Effector memory CD8-positive, alpha-beta T cell (primary cell): ENCODE measurements around the gene PCDHB3.
A peak's percentile ranks its signal among the peaks of the same experiment; 100 is the strongest.
"Not testable (repeated sequence)": the region's sequence is repeated elsewhere in the genome, so short reads cannot be mapped to it uniquely, and the experiment has no call there.

Source experiments
- ATAC-seq: fragments of 150-1000 bp; cut with Tn5 transposase; replicated peaks from 2 replicates; pipeline ENCODE4 v1.10.0; 2021; ENCODE audit warnings: mild to moderate bottlenecking, moderate library complexity
- DNase-seq, 3 experiments: peaks; one replicate each; pipeline ENCODE4 v3.0.0; 2021
- H3K27ac Mint-ChIP-seq, 2 donors: one replicate each; pipeline ENCODE4 v1.8.0; 2022; ENCODE audit warnings: mild to moderate bottlenecking in 2 of 2, mixed read lengths in 2 of 2, moderate library complexity in 2 of 2
- H3K27me3 Mint-ChIP-seq, 2 donors: one replicate each; pipeline ENCODE4 v1.8.0; 2022; ENCODE audit warnings: mixed read lengths in 2 of 2
- H3K36me3 Mint-ChIP-seq: one replicate; pipeline ENCODE4 v1.8.0; 2022; ENCODE audit warnings: mild to moderate bottlenecking, moderate library complexity, mixed read lengths; ENCODE audit not compliant: insufficient read depth
- H3K4me1 Mint-ChIP-seq, 2 donors: one replicate each; pipeline ENCODE4 v1.8.0; 2022; ENCODE audit warnings: low read depth in 2 of 2, mixed read lengths in 2 of 2
- H3K4me3 Mint-ChIP-seq, 2 donors: one replicate each; pipeline ENCODE4 v1.8.0; 2022; ENCODE audit warnings: mild to moderate bottlenecking in 2 of 2, mixed read lengths in 2 of 2, moderate library complexity in 2 of 2
- H3K9me3 Mint-ChIP-seq, 2 donors: one replicate each; pipeline ENCODE4 v1.8.0; 2022; ENCODE audit warnings: mixed read lengths in 2 of 2
- total RNA-seq, 9 experiments: gene quantifications; one replicate each; lab custom pipeline; 2026; lab: John Stamatoyannopoulos, UW

PCDHB3 gene
- 0 to 0.11 (median 0) reads per million in 9 experiments for total RNA-seq

DNA sequence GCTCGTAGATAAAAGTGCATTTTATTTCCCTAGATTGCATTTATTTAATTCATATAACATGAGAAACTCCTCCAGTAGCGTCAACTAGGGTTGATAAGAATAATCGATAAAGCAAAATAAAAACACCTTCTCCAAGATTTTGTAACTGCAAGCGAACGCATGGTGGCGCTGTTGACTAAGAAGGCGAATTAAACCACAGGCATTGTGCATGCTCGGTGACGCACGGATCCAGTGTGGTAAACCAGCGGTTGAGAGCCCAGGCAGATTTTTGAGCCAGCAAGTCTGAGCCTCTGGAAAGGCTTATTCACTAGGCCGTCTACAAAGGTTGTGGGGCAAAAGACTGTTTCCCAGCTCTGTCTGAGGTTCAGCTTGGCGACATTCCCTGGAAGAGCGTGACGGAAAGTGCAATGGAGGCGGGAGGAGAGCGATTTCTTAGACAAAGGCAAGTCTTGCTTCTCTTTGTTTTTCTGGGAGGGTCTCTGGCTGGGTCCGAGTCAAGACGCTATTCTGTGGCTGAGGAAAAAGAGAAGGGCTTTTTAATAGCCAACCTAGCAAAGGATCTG lies at the start of gene PCDHB3:
Gene PCDHB3, plus strand, starts transcription at position 231 of the 563 bp plus-strand sequence. Its CDS starts 177 bp downstream, at position 408.
- Mint-ChIP-seq H3K27ac (no peak within 1 kb of the TSS), H3K36me3 (no peaks in the 10 kb centered on the region), H3K4me3 (no peak within 1 kb of the TSS), H3K27me3 (peaks cover 17 to 18% of the 10 kb centered on the region in 2 donors), H3K9me3 (peaks cover 5 to 6% of the 10 kb centered on the region in 2 donors), H3K4me1 (peaks cover 0 to 1% of the 10 kb centered on the region in 2 donors)
- ATAC-seq, result no peak
- DNase-seq, result no peak

DNA sequence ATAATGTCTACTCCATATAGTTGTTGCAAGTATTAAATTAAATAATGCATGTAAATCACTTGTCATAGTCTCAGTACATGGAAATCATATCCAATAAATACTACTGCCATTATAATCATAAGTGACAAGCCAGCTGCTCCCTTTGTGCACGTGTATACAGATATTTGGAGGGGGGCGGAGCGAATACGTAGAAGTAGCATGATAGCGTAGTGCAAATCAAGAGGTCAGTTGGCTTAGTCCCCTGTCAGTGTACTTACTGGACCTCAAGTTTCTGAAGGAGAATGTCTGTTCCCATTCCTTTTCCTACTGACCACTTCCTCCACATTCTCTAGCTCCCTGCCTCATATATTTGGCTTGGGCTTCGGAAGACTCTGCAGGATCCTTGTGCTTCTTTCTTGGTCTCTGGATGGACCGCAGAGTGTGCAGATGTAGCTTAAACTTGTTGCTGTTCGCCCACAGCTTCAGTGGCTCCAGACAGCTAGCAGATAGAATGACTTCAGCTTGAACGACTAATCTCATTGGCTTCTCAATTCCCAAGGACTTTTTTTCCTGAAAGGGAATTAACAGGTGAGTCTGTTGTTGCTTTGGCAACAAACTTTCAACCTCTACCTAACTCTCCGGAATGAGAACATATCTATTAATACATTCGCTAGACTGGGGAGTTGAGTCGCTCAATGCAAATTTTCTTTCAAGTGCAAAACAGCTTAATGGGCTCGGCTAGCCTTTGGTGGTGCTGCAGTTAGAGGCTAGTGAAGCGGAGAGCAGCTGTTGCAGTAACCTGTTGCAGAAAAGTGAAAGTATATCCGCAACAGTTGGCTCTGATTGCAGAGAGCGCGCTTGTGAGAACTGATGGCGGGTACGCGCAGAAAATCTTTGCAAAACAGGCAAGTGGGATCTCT lies 49.4 kb upstream of the PCDHB3 start, which contains the start of gene PCDHB1:
Gene PCDHB1, plus strand, starts transcription at position 753 of the 899 bp plus-strand sequence. Its CDS starts 97 bp downstream, at position 850.
- no peak within 1 kb of the TSS for H3K27ac Mint-ChIP-seq
- H3K4me3 Mint-ChIP-seq, result peak within 1 kb of the TSS; percentile 52
- ATAC-seq (no peak), DNase-seq (no peak)
- H3K9me3 Mint-ChIP-seq, result peaks cover 0 to 9% of the 10 kb centered on the region in 2 donors
- H3K4me1 Mint-ChIP-seq, result peaks cover 0 to 4% of the 10 kb centered on the region in 2 donors
- peaks cover 3% of the 10 kb centered on the region for H3K36me3 Mint-ChIP-seq
- peaks cover 30 to 42% of the 10 kb centered on the region in 2 donors for H3K27me3 Mint-ChIP-seq

DNA sequence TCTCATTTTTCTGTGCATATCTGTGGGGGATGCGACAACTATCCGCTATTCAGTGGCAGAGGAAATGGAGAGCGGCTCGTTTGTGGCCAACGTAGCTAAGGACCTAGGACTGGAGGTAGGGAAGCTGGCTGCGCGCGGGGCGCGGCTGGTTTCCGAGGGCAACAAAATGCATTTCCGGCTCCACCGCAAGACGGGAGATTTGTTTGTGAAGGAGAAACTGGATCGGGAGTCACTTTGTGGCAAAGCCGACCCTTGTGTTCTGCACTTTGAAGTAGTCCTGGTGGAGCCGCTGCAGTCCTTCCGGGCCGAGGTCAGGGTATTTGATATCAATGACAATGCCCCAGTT lies 48.8 kb upstream of the PCDHB3 start:
- H3K27ac Mint-ChIP-seq, result no peak overlapping the region
- H3K36me3 Mint-ChIP-seq, result no peaks in the 10 kb centered on the region
- peaks cover 30 to 42% of the 10 kb centered on the region in 2 donors for H3K27me3 Mint-ChIP-seq
- H3K4me1 Mint-ChIP-seq, result peaks cover 0 to 4% of the 10 kb centered on the region in 2 donors
- DNase-seq (no peak), ATAC-seq (no peak)
- H3K9me3 Mint-ChIP-seq, result peaks cover 0 to 9% of the 10 kb centered on the region in 2 donors
- peak overlapping the region; percentile 52 for H3K4me3 Mint-ChIP-seq

DNA sequence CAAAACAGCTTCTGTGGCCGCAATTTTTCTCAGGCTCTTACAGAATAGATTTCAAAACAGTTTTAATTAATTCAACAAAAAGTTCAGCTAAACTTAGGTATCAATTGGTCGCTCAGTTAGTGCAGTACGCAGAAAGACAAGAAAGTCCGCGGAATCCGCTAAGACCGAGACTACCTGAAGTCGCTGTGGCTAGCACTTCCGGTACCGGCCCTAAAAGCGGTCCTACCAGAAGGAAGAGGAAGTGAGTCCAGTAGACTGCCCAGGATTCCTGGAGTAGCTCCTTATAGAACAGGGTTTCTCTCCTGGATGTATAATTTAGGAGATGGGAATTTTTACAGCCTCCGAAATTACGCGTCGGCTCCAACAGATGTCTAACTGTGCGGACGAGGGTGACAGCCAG lies 22.4 kb upstream of the PCDHB3 start:
- Mint-ChIP-seq H3K36me3 (no peaks in the 10 kb centered on the region), H3K9me3 (no peaks in the 10 kb centered on the region), H3K4me3 (no peak overlapping the region), H3K4me1 (no peaks in the 10 kb centered on the region), H3K27ac (no peak overlapping the region), H3K27me3 (no peaks in the 10 kb centered on the region)
- DNase-seq, result no peak
- no peak for ATAC-seq

DNA sequence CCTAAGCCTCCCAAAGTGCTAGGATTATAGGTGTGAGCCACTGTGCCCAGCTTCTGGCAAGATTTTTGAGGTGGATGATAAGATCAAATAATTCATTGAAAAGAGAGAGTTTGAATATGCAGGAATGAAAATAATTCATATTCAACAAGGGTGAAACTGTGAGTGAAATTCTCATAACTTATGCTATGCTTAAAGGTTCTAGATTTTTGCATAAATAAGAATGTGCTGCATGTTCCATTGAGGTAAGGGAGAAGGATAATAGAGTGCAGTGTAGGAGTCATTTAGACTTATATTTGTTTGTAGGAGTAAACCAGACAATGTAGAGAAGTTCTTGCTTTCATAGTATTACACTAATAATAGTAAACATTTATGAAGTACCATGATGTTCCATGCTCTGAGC lies 18.0 kb upstream of the PCDHB3 start:
- ATAC-seq, result no peak
- H3K27me3 Mint-ChIP-seq, result peaks cover 11 to 16% of the 10 kb centered on the region in 2 donors
- no peaks in the 10 kb centered on the region for H3K9me3 Mint-ChIP-seq
- H3K4me3 Mint-ChIP-seq, result no peak overlapping the region
- H3K4me1 Mint-ChIP-seq, result peaks cover 0 to 4% of the 10 kb centered on the region in 2 donors
- no peaks in the 10 kb centered on the region for H3K36me3 Mint-ChIP-seq
- DNase-seq, result no peak
- no peak overlapping the region for H3K27ac Mint-ChIP-seq

DNA sequence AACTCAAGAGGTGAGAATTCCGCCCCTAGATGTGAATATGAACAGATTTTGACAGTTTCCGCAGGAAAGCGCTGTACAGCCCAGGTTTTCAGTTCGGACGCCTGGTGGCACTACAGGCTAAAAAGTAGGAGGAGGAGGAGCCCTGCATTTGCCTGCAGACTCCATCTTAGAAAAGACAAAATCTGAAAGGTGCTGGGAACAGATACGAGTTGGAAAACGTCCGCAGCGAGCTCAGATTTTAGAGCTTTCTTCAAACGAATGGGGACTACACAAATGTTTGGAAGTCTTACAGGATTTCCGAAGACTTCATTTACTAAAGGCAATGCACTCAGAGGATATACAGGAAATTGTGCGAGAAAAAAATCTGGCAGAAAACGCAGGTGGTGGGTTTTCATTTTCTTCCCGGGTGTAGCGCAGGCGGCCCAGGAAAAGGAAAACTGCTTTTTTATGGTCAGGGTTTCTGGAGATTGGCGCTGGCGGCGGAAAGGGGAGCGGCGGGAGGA lies 15.7 kb upstream of the PCDHB3 start:
- Mint-ChIP-seq H3K36me3 (no peaks in the 10 kb centered on the region), H3K4me3 (peak overlapping the region; percentile 70 to 81), H3K4me1 (peaks cover 0 to 4% of the 10 kb centered on the region in 2 donors), H3K27me3 (peaks cover 14 to 22% of the 10 kb centered on the region in 2 donors), H3K27ac (no peak overlapping the region), H3K9me3 (no peaks in the 10 kb centered on the region)
- ATAC-seq (peak; percentile 61), DNase-seq (peak in 1 of 3 experiments; percentile 6)

DNA sequence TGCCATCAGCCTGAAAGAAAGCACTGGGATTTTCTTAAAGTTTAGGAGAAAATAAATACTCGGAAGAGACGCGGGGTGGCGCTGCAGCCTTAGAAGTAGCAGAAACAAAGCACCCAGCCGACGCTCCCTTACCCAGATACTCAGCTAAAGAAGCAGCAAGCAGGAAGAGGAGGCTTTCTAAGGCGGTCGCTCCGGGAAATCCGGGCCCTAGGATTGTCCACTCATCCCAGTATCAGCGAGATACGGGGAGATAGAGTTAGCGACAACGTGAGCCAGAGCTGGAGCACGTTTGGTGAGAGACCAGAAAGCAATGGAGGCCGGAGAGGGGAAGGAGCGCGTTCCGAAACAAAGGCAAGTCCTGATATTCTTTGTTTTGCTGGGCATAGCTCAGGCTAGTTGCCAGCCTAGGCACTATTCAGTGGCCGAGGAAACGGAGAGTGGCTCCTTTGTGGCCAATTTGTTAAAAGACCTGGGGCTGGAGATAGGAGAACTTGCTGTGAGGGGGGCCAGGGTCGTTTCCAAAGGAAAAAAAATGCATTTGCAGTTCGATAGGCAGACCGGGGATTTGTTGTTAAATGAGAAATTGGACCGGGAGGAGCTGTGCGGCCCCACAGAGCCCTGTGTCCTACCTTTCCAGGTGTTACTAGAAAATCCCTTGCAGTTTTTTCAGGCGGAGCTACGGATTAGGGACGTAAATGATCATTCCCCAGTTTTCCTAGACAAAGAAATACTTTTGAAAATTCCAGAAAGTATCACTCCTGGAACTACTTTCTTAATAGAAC lies 5.6 kb upstream of the PCDHB3 start, which contains the start of gene PCDHB2:
Gene PCDHB2, plus strand, starts transcription at position 135 of the 782 bp plus-strand sequence. Its CDS starts 176 bp downstream, at position 311.
- DNase-seq (no peak), ATAC-seq (no peak)
- Mint-ChIP-seq H3K9me3 (peaks cover 3 to 7% of the 10 kb centered on the region in 2 donors), H3K27me3 (peaks cover 24 to 42% of the 10 kb centered on the region in 2 donors), H3K4me1 (no peaks in the 10 kb centered on the region), H3K36me3 (peaks cover 3% of the 10 kb centered on the region), H3K4me3 (no peak within 1 kb of the TSS), H3K27ac (no peak within 1 kb of the TSS)

DNA sequence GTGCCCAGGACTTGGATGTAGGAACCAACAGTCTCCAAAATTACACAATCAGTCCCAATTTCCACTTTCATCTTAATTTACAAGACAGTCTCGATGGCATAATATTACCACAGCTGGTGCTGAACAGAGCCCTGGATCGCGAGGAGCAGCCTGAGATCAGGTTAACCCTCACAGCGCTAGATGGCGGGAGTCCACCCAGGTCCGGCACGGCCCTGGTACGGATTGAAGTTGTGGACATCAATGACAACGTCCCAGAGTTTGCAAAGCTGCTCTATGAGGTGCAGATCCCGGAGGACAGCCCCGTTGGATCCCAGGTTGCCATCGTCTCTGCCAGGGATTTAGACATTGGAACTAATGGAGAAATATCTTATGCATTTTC lies 5.0 kb upstream of the PCDHB3 start:
- H3K27me3 Mint-ChIP-seq, result peaks cover 30 to 42% of the 10 kb centered on the region in 2 donors

DNA sequence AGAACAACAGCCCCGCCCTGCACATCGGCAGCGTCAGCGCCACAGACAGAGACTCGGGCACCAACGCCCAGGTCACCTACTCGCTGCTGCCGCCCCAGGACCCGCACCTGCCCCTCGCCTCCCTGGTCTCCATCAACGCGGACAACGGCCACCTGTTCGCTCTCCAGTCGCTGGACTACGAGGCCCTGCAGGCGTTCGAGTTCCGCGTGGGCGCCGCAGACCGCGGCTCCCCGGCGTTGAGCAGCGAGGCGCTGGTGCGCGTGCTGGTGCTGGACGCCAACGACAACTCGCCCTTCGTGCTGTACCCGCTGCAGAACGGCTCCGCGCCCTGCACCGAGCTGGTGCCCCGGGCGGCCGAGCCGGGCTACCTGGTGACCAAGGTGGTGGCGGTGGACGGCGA lies 4.1 kb upstream of the PCDHB3 start:
- H3K9me3 Mint-ChIP-seq, result peaks cover 8 to 14% of the 10 kb centered on the region in 2 donors
- peaks cover 34 to 40% of the 10 kb centered on the region in 2 donors for H3K27me3 Mint-ChIP-seq
- not testable (repeated sequence) for DNase-seq, H3K4me1 Mint-ChIP-seq, H3K4me3 Mint-ChIP-seq, H3K36me3 Mint-ChIP-seq, H3K27ac Mint-ChIP-seq, ATAC-seq

More for the DNA sequence above, 5.0 kb upstream of the PCDHB3 start:
- peaks cover 3% of the 10 kb centered on the region for H3K36me3 Mint-ChIP-seq
- no peak overlapping the region for H3K27ac Mint-ChIP-seq
- H3K4me1 Mint-ChIP-seq, result no peaks in the 10 kb centered on the region
- no peak overlapping the region for H3K4me3 Mint-ChIP-seq
- DNase-seq (no peak), ATAC-seq (no peak)
- peaks cover 5 to 9% of the 10 kb centered on the region in 2 donors for H3K9me3 Mint-ChIP-seq

DNA sequence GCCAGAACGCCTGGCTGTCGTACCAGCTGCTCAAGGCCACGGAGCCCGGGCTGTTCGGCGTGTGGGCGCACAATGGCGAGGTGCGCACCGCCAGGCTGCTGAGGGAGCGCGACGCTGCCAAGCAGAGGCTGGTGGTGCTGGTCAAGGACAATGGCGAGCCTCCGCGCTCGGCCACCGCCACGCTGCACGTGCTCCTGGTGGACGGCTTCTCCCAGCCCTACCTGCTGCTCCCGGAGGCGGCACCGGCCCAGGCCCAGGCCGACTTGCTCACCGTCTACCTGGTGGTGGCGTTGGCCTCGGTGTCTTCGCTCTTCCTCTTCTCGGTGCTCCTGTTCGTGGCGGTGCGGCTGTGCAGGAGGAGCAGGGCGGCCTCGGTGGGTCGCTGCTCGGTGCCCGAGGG lies 3.7 kb upstream of the PCDHB3 start:
- H3K4me1 Mint-ChIP-seq, ATAC-seq, H3K36me3 Mint-ChIP-seq, H3K27ac Mint-ChIP-seq, H3K4me3 Mint-ChIP-seq, DNase-seq: not testable (repeated sequence)
- Mint-ChIP-seq H3K9me3 (peaks cover 8 to 14% of the 10 kb centered on the region in 2 donors), H3K27me3 (peaks cover 34 to 40% of the 10 kb centered on the region in 2 donors)

DNA sequence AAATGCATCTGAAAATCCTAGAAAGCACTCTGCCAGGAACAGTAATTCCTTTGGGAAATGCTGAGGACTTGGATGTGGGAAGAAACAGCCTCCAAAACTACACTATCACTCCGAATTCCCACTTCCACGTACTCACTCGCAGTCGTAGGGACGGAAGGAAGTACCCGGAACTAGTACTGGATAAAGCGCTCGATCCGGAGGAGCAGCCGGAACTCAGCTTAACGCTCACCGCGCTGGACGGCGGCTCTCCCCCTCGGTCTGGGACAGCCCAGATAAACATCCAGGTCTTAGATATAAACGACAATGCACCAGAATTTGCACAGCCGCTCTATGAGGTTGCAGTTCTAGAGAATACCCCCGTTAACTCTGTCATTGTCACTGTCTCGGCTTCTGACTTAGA lies 786 bp downstream of the PCDHB3 start:
- Mint-ChIP-seq H3K27me3 (peaks cover 18% of the 10 kb centered on the region in 2 donors), H3K36me3 (no peaks in the 10 kb centered on the region), H3K27ac (no peak overlapping the region), H3K4me1 (peaks cover 0 to 1% of the 10 kb centered on the region in 2 donors), H3K9me3 (peaks cover 5 to 6% of the 10 kb centered on the region in 2 donors), H3K4me3 (no peak overlapping the region)
- DNase-seq (no peak), ATAC-seq (no peak)

DNA sequence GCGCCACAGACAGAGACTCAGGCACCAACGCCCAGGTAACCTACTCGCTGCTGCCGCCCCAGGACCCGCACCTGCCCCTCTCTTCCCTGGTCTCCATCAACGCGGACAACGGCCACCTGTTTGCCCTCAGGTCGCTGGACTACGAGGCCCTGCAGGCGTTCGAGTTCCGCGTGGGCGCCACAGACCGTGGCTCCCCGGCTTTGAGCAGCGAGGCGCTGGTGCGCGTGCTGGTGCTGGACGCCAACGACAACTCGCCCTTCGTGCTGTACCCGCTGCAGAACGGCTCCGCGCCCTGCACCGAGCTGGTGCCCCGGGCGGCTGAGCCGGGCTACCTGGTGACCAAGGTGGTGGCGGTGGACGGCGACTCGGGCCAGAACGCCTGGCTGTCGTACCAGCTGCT lies 1.8 kb downstream of the PCDHB3 start:
- H3K9me3 Mint-ChIP-seq, H3K4me1 Mint-ChIP-seq, H3K36me3 Mint-ChIP-seq, H3K27ac Mint-ChIP-seq, DNase-seq, ATAC-seq, H3K4me3 Mint-ChIP-seq: not testable (repeated sequence)
- peaks cover 18% of the 10 kb centered on the region in 2 donors for H3K27me3 Mint-ChIP-seq

DNA sequence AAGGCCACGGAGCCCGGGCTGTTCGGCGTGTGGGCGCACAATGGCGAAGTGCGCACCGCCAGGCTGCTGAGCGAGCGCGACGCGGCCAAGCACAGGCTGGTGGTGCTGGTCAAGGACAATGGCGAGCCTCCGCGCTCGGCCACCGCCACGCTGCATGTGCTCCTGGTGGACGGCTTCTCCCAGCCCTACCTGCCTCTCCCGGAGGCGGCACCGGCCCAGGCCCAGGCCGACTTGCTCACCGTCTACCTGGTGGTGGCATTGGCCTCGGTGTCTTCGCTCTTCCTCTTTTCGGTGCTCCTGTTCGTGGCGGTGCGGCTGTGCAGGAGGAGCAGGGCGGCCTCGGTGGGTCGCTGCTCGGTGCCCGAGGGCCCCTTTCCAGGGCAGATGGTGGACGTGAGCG lies 2.2 kb downstream of the PCDHB3 start:
- not testable (repeated sequence) for H3K27ac Mint-ChIP-seq, ATAC-seq, H3K4me1 Mint-ChIP-seq, H3K4me3 Mint-ChIP-seq, H3K36me3 Mint-ChIP-seq, H3K9me3 Mint-ChIP-seq, DNase-seq
- peaks cover 18% of the 10 kb centered on the region in 2 donors for H3K27me3 Mint-ChIP-seq
